IPS-18a (cell line): Measurements from ENCODE around the gene HIPK4.
"Not testable (repeated sequence)": the region's sequence is repeated elsewhere in the genome, so short reads cannot be mapped to it uniquely, and the experiment has no call there.

ENCODE experiments used
- H3K27ac ChIP-seq: one replicate; pipeline ENCODE4 v1.5.1; 2013; ENCODE audit warnings: low read length
- H3K27me3 ChIP-seq: one replicate; pipeline ENCODE4 v1.6.1; 2013; ENCODE audit warnings: mild to moderate bottlenecking, low read length; ENCODE audit not compliant: control insufficient read depth, insufficient read depth
- H3K36me3 ChIP-seq: one replicate; pipeline ENCODE4 v1.6.1; 2013; ENCODE audit warnings: low read depth, low read length; ENCODE audit not compliant: control insufficient read depth
- H3K4me1 ChIP-seq: one replicate; pipeline ENCODE4 v1.6.1; 2013; ENCODE audit warnings: low read depth, low read length; ENCODE audit not compliant: control insufficient read depth
- H3K4me3 ChIP-seq: one replicate; pipeline ENCODE4 v1.5.1; 2013; ENCODE audit warnings: low read length
- H3K9ac ChIP-seq: one replicate; pipeline ENCODE4 v1.6.1; 2013; ENCODE audit warnings: mild to moderate bottlenecking, low read length, moderate library complexity
- H3K9me3 ChIP-seq: one replicate; pipeline ENCODE4 v1.6.1; 2013; ENCODE audit warnings: low read depth, low read length; ENCODE audit not compliant: control insufficient read depth

Gene HIPK4

DNA sequence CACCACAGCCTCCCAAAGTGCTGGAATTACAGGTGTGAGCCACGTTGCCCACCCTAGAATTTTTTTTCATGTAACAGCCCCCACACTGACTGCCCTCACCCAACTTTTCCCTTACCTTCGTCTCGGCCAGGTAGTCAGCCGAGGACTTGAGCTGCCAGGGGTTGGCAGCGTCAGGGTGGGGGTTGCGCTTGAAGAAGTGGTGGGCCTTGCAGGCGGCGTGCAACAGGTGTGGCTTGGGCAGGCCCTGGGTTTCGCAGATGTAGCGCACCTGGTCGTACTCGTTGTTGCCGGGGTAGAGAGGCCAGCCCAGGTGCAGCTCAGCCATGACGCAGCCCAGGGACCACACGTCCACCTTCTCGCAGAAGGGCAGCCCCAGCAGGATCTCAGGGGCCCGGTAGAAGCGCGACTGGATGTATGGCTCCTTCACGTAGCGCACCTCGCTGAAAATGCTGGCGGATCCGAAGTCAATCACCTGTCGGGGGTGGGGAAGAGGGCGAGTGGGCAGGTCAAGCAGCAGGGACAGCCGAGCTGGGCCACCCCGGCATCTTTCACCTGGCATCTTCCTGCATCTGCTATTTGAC, 6.2 kb downstream of the HIPK4 start:
- H3K27me3 ChIP-seq = no peaks in the 10 kb centered on the region
- H3K9me3 ChIP-seq = no peaks in the 10 kb centered on the region
- no peaks in the 10 kb centered on the region for H3K4me1 ChIP-seq
- peaks cover 2% of the 10 kb centered on the region for H3K36me3 ChIP-seq
- no peak overlapping the region for H3K4me3 ChIP-seq
- no peak overlapping the region for H3K9ac ChIP-seq
- H3K27ac ChIP-seq = no peak overlapping the region

DNA sequence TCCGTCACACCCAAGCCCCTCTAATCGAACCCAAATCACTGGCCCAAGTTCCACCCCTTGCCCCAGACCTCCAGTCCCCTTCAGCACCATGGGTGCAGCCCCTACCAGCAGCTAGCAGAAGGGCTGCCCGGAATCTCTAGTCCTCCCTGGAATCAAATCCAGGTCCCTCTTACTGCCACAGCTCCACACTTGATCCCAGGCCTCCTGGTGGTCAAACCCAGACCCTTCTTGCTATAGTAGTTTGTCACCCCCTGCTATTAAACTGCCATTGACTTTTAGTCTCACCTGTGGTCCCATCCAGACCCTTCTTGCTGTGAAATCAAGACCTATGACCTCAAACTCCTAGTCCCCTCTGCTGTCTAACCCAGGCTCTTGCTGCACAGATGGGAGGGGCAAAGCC, 8.7 kb downstream of the HIPK4 start:
- H3K4me3 ChIP-seq = no peak overlapping the region
- peaks cover 8% of the 10 kb centered on the region for H3K36me3 ChIP-seq
- H3K4me1 ChIP-seq = no peaks in the 10 kb centered on the region
- no peaks in the 10 kb centered on the region for H3K27me3 ChIP-seq
- no peaks in the 10 kb centered on the region for H3K9me3 ChIP-seq
- no peak overlapping the region for H3K27ac ChIP-seq
- H3K9ac ChIP-seq = no peak overlapping the region

GRCh38 chr19:40380199-40381037, 9.6 kb downstream of the HIPK4 start:
- H3K36me3 ChIP-seq = peaks cover 8% of the 10 kb centered on the region
- H3K4me1 ChIP-seq = no peaks in the 10 kb centered on the region
- no peak overlapping the region for H3K27ac ChIP-seq
- H3K9ac ChIP-seq = no peak overlapping the region
- H3K4me3 ChIP-seq = no peak overlapping the region
- no peaks in the 10 kb centered on the region for H3K27me3 ChIP-seq
- H3K9me3 ChIP-seq = no peaks in the 10 kb centered on the region

DNA sequence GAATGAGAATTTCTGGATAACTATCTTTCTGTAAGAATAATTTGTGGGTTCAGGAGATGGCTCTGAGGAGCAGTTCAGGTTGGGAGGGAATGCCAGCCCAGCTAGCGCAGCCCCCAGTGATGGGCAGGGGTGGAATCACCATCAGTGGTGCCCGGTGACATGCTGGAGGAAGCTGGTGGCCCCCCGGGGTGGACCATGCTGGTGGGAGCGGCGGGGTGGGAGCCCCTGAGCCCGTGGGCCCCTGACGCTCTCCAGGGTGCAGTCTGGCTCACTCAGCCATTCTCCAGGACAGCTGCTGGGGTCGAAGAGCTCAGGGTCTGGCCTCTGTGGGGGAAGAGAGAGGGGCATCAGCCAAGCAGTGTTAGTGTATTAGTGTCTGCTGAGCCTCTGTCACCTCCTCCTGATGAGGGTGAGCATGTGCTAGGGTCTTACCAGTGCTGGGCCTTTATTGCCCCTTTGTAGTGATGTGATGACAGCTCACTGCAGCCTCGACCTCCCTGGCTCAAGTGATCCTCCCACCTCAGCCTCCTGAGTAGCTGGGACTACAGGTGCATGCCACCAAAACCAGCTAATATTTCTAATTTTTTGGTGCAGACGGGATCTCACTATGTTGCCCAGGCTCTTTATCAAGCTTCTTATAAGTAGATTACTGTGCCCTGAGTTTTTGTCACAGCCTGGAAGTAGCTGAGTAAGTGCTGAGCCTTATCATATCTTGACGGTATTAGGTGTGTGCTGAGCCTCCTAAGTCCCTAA, 10.4 kb downstream of the HIPK4 start:
- H3K9ac ChIP-seq = no peak overlapping the region
- H3K27ac ChIP-seq = no peak overlapping the region
- H3K9me3 ChIP-seq = no peaks in the 10 kb centered on the region
- H3K27me3 ChIP-seq = no peaks in the 10 kb centered on the region
- H3K4me1 ChIP-seq = no peaks in the 10 kb centered on the region
- H3K4me3 ChIP-seq = no peak overlapping the region
- H3K36me3 ChIP-seq = peaks cover 10% of the 10 kb centered on the region

GRCh38 chr19:40378509-40378908, 11.5 kb downstream of the HIPK4 start:
- H3K9me3 ChIP-seq = no peaks in the 10 kb centered on the region
- no peaks in the 10 kb centered on the region for H3K27me3 ChIP-seq
- no peaks in the 10 kb centered on the region for H3K4me1 ChIP-seq
- no peak overlapping the region for H3K4me3 ChIP-seq
- H3K27ac ChIP-seq = no peak overlapping the region
- H3K9ac ChIP-seq = no peak overlapping the region
- peaks cover 18% of the 10 kb centered on the region for H3K36me3 ChIP-seq

GRCh38 chr19:40377876-40378385, 12.1 kb downstream of the HIPK4 start:
- Histone ChIP-seq H3K27me3 (no peaks in the 10 kb centered on the region), H3K4me1 (no peaks in the 10 kb centered on the region), H3K9ac (no peak overlapping the region), H3K27ac (no peak overlapping the region), H3K9me3 (no peaks in the 10 kb centered on the region), H3K4me3 (no peak overlapping the region), H3K36me3 (peaks cover 18% of the 10 kb centered on the region)

DNA sequence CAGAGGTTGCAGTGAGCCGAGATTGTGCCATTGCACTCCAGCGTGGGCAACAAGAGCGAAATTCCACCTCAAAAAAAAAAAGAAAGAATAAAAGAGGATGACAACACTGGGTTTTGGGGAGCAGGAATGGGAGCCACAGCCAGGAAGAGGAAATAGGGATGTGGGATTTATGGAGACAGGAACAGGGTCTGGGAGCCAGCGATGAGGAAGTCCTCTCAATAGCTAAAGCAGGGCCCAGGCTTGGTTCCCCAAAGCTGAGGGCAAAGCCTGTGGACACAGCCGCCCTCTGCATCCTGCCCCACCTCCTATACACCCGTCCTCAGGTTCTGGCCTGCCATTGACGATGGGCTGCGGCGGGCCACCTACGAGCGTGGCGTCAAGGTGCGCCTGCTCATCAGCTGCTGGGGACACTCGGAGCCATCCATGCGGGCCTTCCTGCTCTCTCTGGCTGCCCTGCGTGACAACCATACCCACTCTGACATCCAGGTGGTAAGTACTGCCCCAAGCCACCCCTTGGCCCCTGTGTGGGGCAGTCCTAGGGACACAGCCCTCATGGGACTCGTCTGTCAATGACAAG, 13.6 kb downstream of the HIPK4 start:
- Histone ChIP-seq H3K4me1 (no peaks in the 10 kb centered on the region), H3K36me3 (peaks cover 32% of the 10 kb centered on the region), H3K27me3 (no peaks in the 10 kb centered on the region), H3K9me3 (no peaks in the 10 kb centered on the region), H3K27ac (no peak overlapping the region), H3K4me3 (no peak overlapping the region), H3K9ac (no peak overlapping the region)

DNA sequence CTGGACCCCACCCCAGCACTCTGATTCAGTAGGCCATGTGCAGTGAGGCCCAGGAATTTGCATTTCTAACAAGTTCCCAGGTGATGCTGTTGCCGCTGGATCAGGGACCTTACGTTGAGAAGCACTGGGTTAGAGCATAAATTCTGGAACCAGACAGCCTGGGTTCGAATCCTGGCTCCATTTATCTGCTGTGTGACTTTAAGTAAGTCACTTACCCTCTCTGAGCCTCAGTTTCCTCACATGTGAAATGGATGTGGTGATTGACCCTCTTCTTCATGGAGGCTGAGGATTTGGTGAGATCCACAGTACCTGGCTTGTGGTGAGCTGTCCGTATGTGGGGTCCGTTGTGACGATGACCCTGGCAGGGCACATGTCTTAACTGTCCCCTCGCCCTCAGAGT, 15.9 kb downstream of the HIPK4 start:
- no peak overlapping the region for H3K9ac ChIP-seq
- H3K9me3 ChIP-seq = no peaks in the 10 kb centered on the region
- H3K4me3 ChIP-seq = no peak overlapping the region
- H3K36me3 ChIP-seq = peaks cover 45% of the 10 kb centered on the region
- no peaks in the 10 kb centered on the region for H3K27me3 ChIP-seq
- H3K27ac ChIP-seq = no peak overlapping the region
- H3K4me1 ChIP-seq = no peaks in the 10 kb centered on the region

GRCh38 chr19:40371802-40372122, 18.2 kb downstream of the HIPK4 start:
- H3K4me3 ChIP-seq = no peak overlapping the region
- H3K27me3 ChIP-seq = no peaks in the 10 kb centered on the region
- H3K9ac ChIP-seq = no peak overlapping the region
- no peaks in the 10 kb centered on the region for H3K4me1 ChIP-seq
- H3K27ac ChIP-seq = no peak overlapping the region
- peaks cover 44% of the 10 kb centered on the region for H3K36me3 ChIP-seq
- no peaks in the 10 kb centered on the region for H3K9me3 ChIP-seq

DNA sequence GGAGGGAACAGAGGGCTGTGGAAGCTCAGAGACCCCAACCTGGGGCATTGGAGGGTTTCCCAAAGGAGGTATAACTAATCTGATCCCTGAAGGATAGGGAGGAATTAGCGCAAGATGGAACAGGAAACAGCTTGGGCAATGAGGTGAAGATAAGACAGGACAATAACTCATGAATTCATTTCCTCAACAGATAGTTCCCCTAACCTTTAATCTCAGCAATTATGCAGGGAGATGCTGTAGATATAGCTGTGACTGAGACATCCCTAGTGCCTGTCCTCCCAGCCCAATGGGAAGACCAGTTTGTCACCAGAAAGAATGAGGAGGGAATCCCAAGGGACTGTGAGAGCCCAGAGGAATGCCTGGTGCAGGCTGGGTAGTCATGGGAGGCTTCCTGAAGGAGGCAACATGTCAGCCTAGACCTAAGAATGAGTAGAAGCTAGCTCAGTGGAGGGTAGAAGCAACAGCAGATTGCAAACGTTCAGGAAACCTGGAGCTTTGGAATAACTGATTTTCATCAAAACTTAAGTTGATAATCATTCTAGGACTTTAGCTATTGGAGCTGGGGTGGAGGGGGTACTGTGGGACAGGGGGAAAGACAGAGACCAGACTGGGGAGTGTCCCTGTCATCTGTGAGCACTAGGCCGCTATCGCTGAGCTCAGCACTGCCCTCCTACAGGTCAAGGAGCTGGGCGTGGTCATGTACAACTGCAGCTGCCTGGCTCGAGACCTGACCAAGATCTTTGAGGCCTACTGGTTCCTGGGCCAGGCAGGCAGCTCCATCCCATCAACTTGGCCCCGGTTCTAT, 18.8 kb downstream of the HIPK4 start:
- peaks cover 5% of the 10 kb centered on the region for H3K4me1 ChIP-seq
- no peak overlapping the region for H3K27ac ChIP-seq
- H3K36me3 ChIP-seq = peaks cover 44% of the 10 kb centered on the region
- H3K9me3 ChIP-seq = no peaks in the 10 kb centered on the region
- H3K27me3 ChIP-seq = no peaks in the 10 kb centered on the region
- H3K4me3 ChIP-seq = no peak overlapping the region
- H3K9ac ChIP-seq = no peak overlapping the region

- not testable (repeated sequence) for H3K9ac ChIP-seq, H3K27ac ChIP-seq, H3K9me3 ChIP-seq, H3K27me3 ChIP-seq, H3K4me3 ChIP-seq, H3K4me1 ChIP-seq
- H3K36me3 ChIP-seq = peaks cover 44% of the 10 kb centered on the region
Measured at GRCh38 chr19:40370253-40370652, 19.7 kb downstream of the HIPK4 start.
